Heart left ventricle (tissue), 13 donors: ENCODE data around the gene STC2.

Experiments
- POLR2A ChIP-seq, 2 donors: fragments of 450-650 bp; IDR thresholded peaks; one replicate each; pipeline ENCODE4 v1.6.1; 2017; ENCODE audit warnings: antibody characterized with exemption in 2 of 2, mild to moderate bottlenecking in 2 of 2, moderate library complexity in 2 of 2
- TF ChIP-seq, protein P1 (sequence below), 12 donors: fragments of 200-600 bp; sonication (generic) in 4 of 12; IDR thresholded peaks; one replicate each; pipeline versions ENCODE4 v1.5.0 to v1.8.0; 2018 to 2022; ENCODE audit warnings: antibody characterized with exemption in 12 of 12, mild to moderate bottlenecking in 5 of 12
- donor health status: ischemic (EF 13 %, LVEDD 7.1; RV severe dilation, severe dysfunction).
- donor health status: DM: no; HTN: yes; CAD: no.
- donor health status: DM: no; HTN: no; CAD: no.
- donor health status: ischemic (EF 25% LVEDD 6.9; RV normal size, moderate dysfunction).
- donor health status: ischemic (EF 25% LVEDD 5.7; RV mildly dilated, moderate dysfunction).
- donor health status: ischemic (EF 35%, LVEDD 5.7; RV mildly dilated, moderate dysfunction).
- donor health status: nonischemic (EF 11% LVEDD 7.7; RV severe dilation, severe dysfunction).
- donor health status: DM: yes; HTN: yes; CAD: no.
- donor health status: PGD.
- donor health status: ischemic (EF 29% LVEDD 5.4; RV normal size, mild dysfunction).
- donor health status: nonischemic (EF 23%, LVEDD 6.1; RV moderate dilation, normal function).

DNA sequence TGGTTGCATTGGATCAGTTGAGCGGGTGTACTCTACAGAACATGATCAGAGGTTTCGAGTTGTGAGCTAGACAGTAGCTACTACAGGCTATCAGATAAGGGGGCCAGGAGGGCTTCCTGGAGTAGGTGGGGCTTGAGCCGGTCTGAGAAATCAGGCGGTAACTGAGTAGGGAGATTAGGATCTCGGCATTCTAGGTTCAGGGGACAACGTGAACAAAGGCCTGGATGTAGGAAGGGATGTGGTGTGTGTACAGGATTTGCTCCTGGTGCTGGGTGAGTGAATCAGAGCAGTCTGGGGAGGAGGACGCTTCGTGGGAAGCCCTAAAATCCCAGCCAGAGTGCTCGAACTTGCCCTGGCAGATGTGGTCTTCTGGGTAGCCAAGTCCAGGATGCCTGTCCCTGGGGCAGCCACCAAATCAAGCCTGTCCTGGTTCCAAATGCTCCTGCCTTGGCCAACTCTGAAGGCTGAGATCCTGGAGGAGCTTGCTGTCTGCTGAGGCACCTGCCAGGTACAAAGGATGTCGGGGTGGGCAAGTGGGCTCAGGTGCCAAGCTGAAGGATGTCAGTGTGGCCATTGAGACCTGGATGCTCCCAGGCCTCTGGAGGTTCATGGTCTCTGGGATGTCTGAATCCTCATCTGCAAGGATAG is 33.4 kb downstream of the STC2 start:
- TF ChIP-seq, protein P1, sequence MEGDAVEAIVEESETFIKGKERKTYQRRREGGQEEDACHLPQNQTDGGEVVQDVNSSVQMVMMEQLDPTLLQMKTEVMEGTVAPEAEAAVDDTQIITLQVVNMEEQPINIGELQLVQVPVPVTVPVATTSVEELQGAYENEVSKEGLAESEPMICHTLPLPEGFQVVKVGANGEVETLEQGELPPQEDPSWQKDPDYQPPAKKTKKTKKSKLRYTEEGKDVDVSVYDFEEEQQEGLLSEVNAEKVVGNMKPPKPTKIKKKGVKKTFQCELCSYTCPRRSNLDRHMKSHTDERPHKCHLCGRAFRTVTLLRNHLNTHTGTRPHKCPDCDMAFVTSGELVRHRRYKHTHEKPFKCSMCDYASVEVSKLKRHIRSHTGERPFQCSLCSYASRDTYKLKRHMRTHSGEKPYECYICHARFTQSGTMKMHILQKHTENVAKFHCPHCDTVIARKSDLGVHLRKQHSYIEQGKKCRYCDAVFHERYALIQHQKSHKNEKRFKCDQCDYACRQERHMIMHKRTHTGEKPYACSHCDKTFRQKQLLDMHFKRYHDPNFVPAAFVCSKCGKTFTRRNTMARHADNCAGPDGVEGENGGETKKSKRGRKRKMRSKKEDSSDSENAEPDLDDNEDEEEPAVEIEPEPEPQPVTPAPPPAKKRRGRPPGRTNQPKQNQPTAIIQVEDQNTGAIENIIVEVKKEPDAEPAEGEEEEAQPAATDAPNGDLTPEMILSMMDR (IDR thresholded peaks at IDR 0.05), result no peak
- TF ChIP-seq POLR2A (IDR thresholded peaks at IDR 0.05), result no peak
